SK-N-SH (cell line): Measurements from ENCODE around the gene MRM1. TPM values are rescaled to one million over a fixed set of nuclear protein-coding genes. Genes with fewer than 3 reads are reported as not detected.

ENCODE experiments used
- CTCF ChIA-PET: fragments of 300-600, 350-600 bp; formaldehyde crosslinking; extraction: SDS; loops from one replicate; lab custom pipeline; 2021; lab: Yijun Ruan, JAX
- POLR2A ChIA-PET: fragments of 350-600 bp; sonication (Branson Sonifier 250); formaldehyde crosslinking; extraction: SDS; loops from one replicate; lab custom pipeline; 2020; ENCODE audit warnings: antibody characterized with exemption, inconsistent platforms; lab: Yijun Ruan, JAX
- DNase-seq: peaks from one replicate; pipeline ENCODE4 v3.0.0; 2012
- H2AFZ ChIP-seq: fragments of 200-600 bp; sonication (generic); 2 replicates; pipeline ENCODE4 v1.8.1; 2016; ENCODE audit warnings: antibody characterized with exemption, mild to moderate bottlenecking, low read depth
- H3F3A ChIP-seq: fragments of 200-600 bp; sonication (generic); replicated peaks from 2 replicates; pipeline ENCODE3; 2016; ENCODE audit warnings: antibody characterized with exemption, mild to moderate bottlenecking; ENCODE audit not compliant: insufficient read depth
- H3K27ac ChIP-seq, 2 experiments: fragments of 200-500 bp in 1 of 2; fragments of 200-600 bp in 1 of 2; sonication (Bioruptor generic) in 1 of 2; sonication (generic), shearing (Covaris generic) in 1 of 2; 2 replicates each; pipeline versions ENCODE4 v1.5.1 to v1.6.1; 2014 to 2016; ENCODE audit warnings: low read depth in 2 of 2, inconsistent platforms in 1 of 2, low read length in 1 of 2, mild to moderate bottlenecking in 1 of 2, mixed read lengths in 1 of 2
- H3K27me3 ChIP-seq: fragments of 200-600 bp; sonication (generic), shearing (Covaris generic); 2 replicates; pipeline ENCODE4 v1.6.1; 2016; ENCODE audit warnings: mixed run types; ENCODE audit not compliant: insufficient read depth
- H3K36me3 ChIP-seq, 2 experiments: fragments of 200-500 bp in 1 of 2; fragments of 200-600 bp in 1 of 2; sonication (Bioruptor generic) in 1 of 2; sonication (generic) in 1 of 2; replicated peaks in 1 of 2; 2 replicates each; pipeline versions ENCODE3 to v1.5.1; 2014 to 2016; ENCODE audit warnings: low read length in 1 of 2, mild to moderate bottlenecking in 1 of 2; ENCODE audit not compliant: insufficient read depth in 2 of 2, control insufficient read depth in 1 of 2
- H3K4me1 ChIP-seq, 2 experiments: fragments of 200-500 bp in 1 of 2; fragments of 200-600 bp in 1 of 2; sonication (Bioruptor generic) in 1 of 2; sonication (generic), shearing (Covaris generic) in 1 of 2; 2 replicates each; pipeline versions ENCODE4 v1.5.1 to v1.6.1; 2014 to 2016; ENCODE audit warnings: low read depth in 1 of 2, low read length in 1 of 2, mixed run types in 1 of 2; ENCODE audit not compliant: insufficient read depth in 2 of 2, control insufficient read depth in 1 of 2
- H3K4me2 ChIP-seq: fragments of 200-600 bp; sonication (generic), shearing (Covaris generic); 2 replicates; pipeline ENCODE4 v1.6.1; 2017; ENCODE audit warnings: mixed run types
- H3K4me3 ChIP-seq, 2 experiments: fragments of 200-500 bp in 1 of 2; fragments of 200-600 bp in 1 of 2; sonication (Bioruptor generic) in 1 of 2; sonication (generic), shearing (Covaris generic) in 1 of 2; 2 replicates each; pipeline versions ENCODE4 v1.5.1 to v1.8.1; 2014 to 2016; ENCODE audit warnings: low read depth in 2 of 2, inconsistent platforms in 1 of 2, low read length in 1 of 2, mild to moderate bottlenecking in 1 of 2, mixed read lengths in 1 of 2, moderate library complexity in 1 of 2
- H3K79me2 ChIP-seq: fragments of 200-600 bp; sonication (generic); 2 replicates; pipeline ENCODE4 v1.8.1; 2017; ENCODE audit warnings: mild to moderate bottlenecking; ENCODE audit not compliant: insufficient read depth
- H3K9ac ChIP-seq: fragments of 200-600 bp; sonication (generic); 2 replicates; pipeline ENCODE4 v1.6.1; 2017; ENCODE audit warnings: mixed run types
- H3K9me2 ChIP-seq: fragments of 200-600 bp; sonication (generic); 2 replicates; pipeline ENCODE4 v1.6.1; 2017; ENCODE audit warnings: mixed run types
- H3K9me3 ChIP-seq: fragments of 200-600 bp; sonication (generic); 2 replicates; pipeline ENCODE4 v1.6.1; 2017; ENCODE audit warnings: mixed run types, mild to moderate bottlenecking, moderate library complexity
- H4K20me1 ChIP-seq: fragments of 200-600 bp; sonication (generic); 2 replicates; pipeline ENCODE4 v1.6.1; 2017; ENCODE audit warnings: mild to moderate bottlenecking, mixed run types; ENCODE audit not compliant: insufficient read depth
- CTCF ChIP-seq: fragments of 200-600 bp; sonication (generic); IDR thresholded peaks from 2 replicates; pipeline ENCODE4 v1.6.1; 2017; ENCODE audit warnings: antibody characterized with exemption, mild to moderate bottlenecking, moderate library complexity
- ELF1 ChIP-seq: IDR thresholded peaks from 2 replicates; pipeline ENCODE4 v1.4.0; 2012
- EZH2phosphoT487 ChIP-seq: fragments of 200-600 bp; sonication (generic); IDR thresholded peaks from 2 replicates; pipeline ENCODE4 v1.6.1; 2017; ENCODE audit warnings: low read depth, mixed run types, mild to moderate bottlenecking, antibody characterized with exemption, moderate library complexity, borderline replicate concordance
- FOSL2 ChIP-seq: IDR thresholded peaks from 2 replicates; pipeline ENCODE4 v1.4.0; 2012; ENCODE audit warnings: low read depth, mild to moderate bottlenecking, moderate library complexity, borderline replicate concordance
- GABPA ChIP-seq: IDR thresholded peaks from 2 replicates; pipeline ENCODE4 v1.4.0; 2012; ENCODE audit warnings: low read depth, mild to moderate bottlenecking
- GATA2 ChIP-seq: sonication (generic); formaldehyde crosslinking; IDR thresholded peaks from 2 replicates; pipeline ENCODE4 v1.5.0; 2020; ENCODE audit warnings: mild to moderate bottlenecking, missing genetic modification reagents
- MEF2A ChIP-seq: IDR thresholded peaks from 2 replicates; pipeline ENCODE4 v1.4.0; 2012; ENCODE audit warnings: low read depth, borderline replicate concordance
- MXI1 ChIP-seq: IDR thresholded peaks from 2 replicates; pipeline ENCODE4 v1.6.1; 2012; ENCODE audit warnings: mild to moderate bottlenecking, low read depth, low read length, improper control_type of control experiment
- NRF1 ChIP-seq: IDR thresholded peaks from 2 replicates; pipeline ENCODE4 v1.6.1; 2012; ENCODE audit warnings: low read depth, mild to moderate bottlenecking, low read length
- RAD21 ChIP-seq: IDR thresholded peaks from 2 replicates; pipeline ENCODE4 v1.6.1; 2012; ENCODE audit warnings: mild to moderate bottlenecking, low read length
- RFX5 ChIP-seq: IDR thresholded peaks from 2 replicates; pipeline ENCODE4 v1.6.1; 2012; ENCODE audit warnings: mild to moderate bottlenecking, improper control_type of control experiment, low read length
- RXRA ChIP-seq: IDR thresholded peaks from 2 replicates; pipeline ENCODE4 v1.4.0; 2012; ENCODE audit warnings: low read depth, mild to moderate bottlenecking, borderline replicate concordance
- SIN3A ChIP-seq: IDR thresholded peaks from 2 replicates; pipeline ENCODE4 v1.6.1; 2012; ENCODE audit warnings: low read depth, mild to moderate bottlenecking, low read length, moderate library complexity, borderline replicate concordance
- TCF12 ChIP-seq: IDR thresholded peaks from 2 replicates; pipeline ENCODE4 v1.4.0; 2012
- WGBS: methylation state at CpG from one replicate; pipeline ENCODE4 v1.1.6; 2017; ENCODE audit warnings: low lambda C conversion rate; 5-methylcytosine and 5-hydroxymethylcytosine counted together
- polyA plus RNA-seq, 3 experiments: library from polyadenylated mRNA; depleted of rRNA; stranded (reverse); fragments of >200 nt; gene quantifications; 2 replicates each; pipeline ENCODE4 v1.2.3, GENCODE V29; 2012
- TF ChIP-seq, protein P1 (sequence below): IDR thresholded peaks from 2 replicates; pipeline ENCODE4 v1.4.0; 2012; ENCODE audit warnings: low read depth
- TF ChIP-seq, protein P2 (sequence below): fragments of 150-350 bp; IDR thresholded peaks from 2 replicates; pipeline ENCODE4 v1.6.1; 2017; ENCODE audit warnings: antibody characterized with exemption, low read length, low read depth, borderline replicate concordance
- TF ChIP-seq, protein P3 (sequence below): IDR thresholded peaks from 2 replicates; pipeline ENCODE4; 2012

MRM1 gene
- polyA plus RNA-seq, 1 of the 3 experiments (the other 2 are of a cell fraction): 9.8 TPM

GRCh38 chr17:36614081-36614480 is 12.7 kb downstream of the MRM1 start:
- TF ChIP-seq SIN3A (no peak), RAD21 (no peak), EZH2phosphoT487 (no peak), MXI1 (no peak), MEF2A (no peak), RFX5 (no peak), CTCF (no peak), RXRA (no peak), FOSL2 (no peak), TCF12 (no peak), GABPA (no peak), ELF1 (no peak), NRF1 (no peak), GATA2 (CRISPR knock-in tag) (no peak)
- TF ChIP-seq, protein P1, sequence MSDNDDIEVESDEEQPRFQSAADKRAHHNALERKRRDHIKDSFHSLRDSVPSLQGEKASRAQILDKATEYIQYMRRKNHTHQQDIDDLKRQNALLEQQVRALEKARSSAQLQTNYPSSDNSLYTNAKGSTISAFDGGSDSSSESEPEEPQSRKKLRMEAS: no peak
- TF ChIP-seq, protein P2, sequence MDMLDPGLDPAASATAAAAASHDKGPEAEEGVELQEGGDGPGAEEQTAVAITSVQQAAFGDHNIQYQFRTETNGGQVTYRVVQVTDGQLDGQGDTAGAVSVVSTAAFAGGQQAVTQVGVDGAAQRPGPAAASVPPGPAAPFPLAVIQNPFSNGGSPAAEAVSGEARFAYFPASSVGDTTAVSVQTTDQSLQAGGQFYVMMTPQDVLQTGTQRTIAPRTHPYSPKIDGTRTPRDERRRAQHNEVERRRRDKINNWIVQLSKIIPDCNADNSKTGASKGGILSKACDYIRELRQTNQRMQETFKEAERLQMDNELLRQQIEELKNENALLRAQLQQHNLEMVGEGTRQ: no peak
- TF ChIP-seq, protein P3, sequence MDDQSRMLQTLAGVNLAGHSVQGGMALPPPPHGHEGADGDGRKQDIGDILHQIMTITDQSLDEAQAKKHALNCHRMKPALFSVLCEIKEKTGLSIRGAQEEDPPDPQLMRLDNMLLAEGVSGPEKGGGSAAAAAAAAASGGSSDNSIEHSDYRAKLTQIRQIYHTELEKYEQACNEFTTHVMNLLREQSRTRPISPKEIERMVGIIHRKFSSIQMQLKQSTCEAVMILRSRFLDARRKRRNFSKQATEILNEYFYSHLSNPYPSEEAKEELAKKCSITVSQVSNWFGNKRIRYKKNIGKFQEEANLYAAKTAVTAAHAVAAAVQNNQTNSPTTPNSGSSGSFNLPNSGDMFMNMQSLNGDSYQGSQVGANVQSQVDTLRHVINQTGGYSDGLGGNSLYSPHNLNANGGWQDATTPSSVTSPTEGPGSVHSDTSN: no peak
- TF ChIP-seq, all 33 proteins: peak for 0
- no peaks in the 10 kb centered on the region for H4K20me1 ChIP-seq
- POLR2A ChIA-PET: no interaction called here
- H3K36me3 ChIP-seq: no peaks in the 10 kb centered on the region
- no peaks in the 10 kb centered on the region for H3K9me3 ChIP-seq
- H3K27ac ChIP-seq: no peak overlapping the region
- H3F3A ChIP-seq: peaks cover 4% of the 10 kb centered on the region
- no peaks in the 10 kb centered on the region for H3K27me3 ChIP-seq
- H3K9ac ChIP-seq: no peak overlapping the region
- no peak overlapping the region for H3K4me2 ChIP-seq
- DNase-seq: no peak
- no peaks in the 10 kb centered on the region for H3K79me2 ChIP-seq
- no peaks in the 10 kb centered on the region for H3K4me1 ChIP-seq
- H3K9me2 ChIP-seq: no peaks in the 10 kb centered on the region
- no peak overlapping the region for H3K4me3 ChIP-seq
- 86% methylated on average over 5 of the region's 7 CpGs for WGBS
- CTCF ChIA-PET: interaction anchor here (2.0 to 8.2 kb wide), 5 partner anchors 10 to 433 kb away, joined by 5 to 50 read pairs (median 15); partner anchors contain the start of gene MRM1
- no peak overlapping the region for H2AFZ ChIP-seq
